NB4 (cell line): ENCODE measurements around the gene FBRS.

Experiments used
- DNase-seq: peaks from one replicate; pipeline ENCODE4 v3.0.0; 2010; ENCODE audit warnings: low read depth
- H3K4me3 ChIP-seq: one replicate; pipeline ENCODE4 v1.5.1; 2011; ENCODE audit warnings: mild to moderate bottlenecking, low read depth, low read length, moderate library complexity
- CTCF ChIP-seq: IDR thresholded peaks from one replicate; pipeline ENCODE4 v1.5.1; 2012; ENCODE audit warnings: low read depth, low read length
- MAX ChIP-seq: IDR thresholded peaks from 2 replicates; pipeline ENCODE4 v1.6.1; 2011; ENCODE audit warnings: low read depth, low read length
- MYC ChIP-seq: IDR thresholded peaks from 2 replicates; pipeline ENCODE4 v1.6.1; 2011; ENCODE audit warnings: low read depth, low read length
- POLR2A ChIP-seq: IDR thresholded peaks from 2 replicates; pipeline ENCODE4 v1.6.1; 2011; ENCODE audit warnings: mild to moderate bottlenecking; ENCODE audit not compliant: insufficient read length; ENCODE audit errors: extremely low read depth

FBRS gene

GRCh38 chr16:30641378-30641982, 16.8 kb upstream of the FBRS start:
- TF ChIP-seq POLR2A (no peak), CTCF (no peak), MYC (no peak), MAX (no peak)
- no peak for DNase-seq

GRCh38 chr16:30644334-30644830, 13.8 kb upstream of the FBRS start:
- H3K4me3 ChIP-seq, result no peak overlapping the region
- TF ChIP-seq CTCF, result no peak
- no peak for DNase-seq

More at GRCh38 chr16:30641378-30641982, 16.8 kb upstream of the FBRS start:
- no peak overlapping the region for H3K4me3 ChIP-seq

- no peak overlapping the region for H3K4me3 ChIP-seq
- no peak for TF ChIP-seq MYC
- TF ChIP-seq POLR2A, result no peak
- no peak for DNase-seq
These were observed 12.5 kb upstream of the FBRS start for GRCh38 chr16:30645727-30646126.

GRCh38 chr16:30647274-30647571, 11.0 kb upstream of the FBRS start:
- H3K4me3 ChIP-seq, result no peak overlapping the region
- TF ChIP-seq MYC (no peak), CTCF (no peak), MAX (no peak), POLR2A (no peak)
- no peak for DNase-seq

- no peak for TF ChIP-seq MAX
- no peak for TF ChIP-seq MYC
- peak; percentile 27 for TF ChIP-seq POLR2A
- no peak for TF ChIP-seq CTCF
- peak; percentile 45 for DNase-seq
- peak overlapping the region; percentile 50 for H3K4me3 ChIP-seq
These were observed 8.4 kb upstream of the FBRS start for GRCh38 chr16:30649725-30650368.

- H3K4me3 ChIP-seq, result peak within 1 kb of the TSS; percentile 74
- TF ChIP-seq MAX (peak; percentile 16; the same call in 1 of the 2 replicates), CTCF (no peak)
- DNase-seq, result peak; percentile 100
These were observed 7.7 kb upstream of the FBRS start, which contains the start of gene PRR14 for GRCh38 chr16:30650369-30651123. TSS of gene PRR14 (plus strand) at chr16:30650960. CDS start at chr16:30651646, 686 bp downstream.
